DND-41 (cell line): ENCODE measurements around the gene RAB25.

Experiments
- CTCF ChIP-seq: IDR thresholded peaks from 2 replicates; pipeline ENCODE4 v1.5.1; 2012; ENCODE audit warnings: borderline replicate concordance, low read length, moderate library complexity, mild to moderate bottlenecking; ENCODE audit not compliant: poor library complexity, severe bottlenecking; ENCODE audit errors: extremely low read depth
- EZH2 ChIP-seq: IDR thresholded peaks from 3 replicates; pipeline ENCODE4 v1.6.1; 2012; ENCODE audit warnings: borderline replicate concordance, low read depth, mild to moderate bottlenecking, moderate library complexity, low read length, inconsistent platforms; ENCODE audit not compliant: severe bottlenecking

- TF ChIP-seq CTCF (no peak), EZH2 (no peak)
Measured at GRCh38 chr1:156089704-156090103, 28.7 kb downstream of the RAB25 start.
